ENCODE measurements around the gene KAT2B. TPM values are rescaled to one million over a fixed set of nuclear protein-coding genes. Genes with fewer than 3 reads are reported as not detected.
A peak's percentile ranks its signal among the peaks of the same experiment; 100 is the strongest.

The KAT2B gene
- total RNA-seq, 1 donor from 2014 or later = 3.6 TPM

DNA sequence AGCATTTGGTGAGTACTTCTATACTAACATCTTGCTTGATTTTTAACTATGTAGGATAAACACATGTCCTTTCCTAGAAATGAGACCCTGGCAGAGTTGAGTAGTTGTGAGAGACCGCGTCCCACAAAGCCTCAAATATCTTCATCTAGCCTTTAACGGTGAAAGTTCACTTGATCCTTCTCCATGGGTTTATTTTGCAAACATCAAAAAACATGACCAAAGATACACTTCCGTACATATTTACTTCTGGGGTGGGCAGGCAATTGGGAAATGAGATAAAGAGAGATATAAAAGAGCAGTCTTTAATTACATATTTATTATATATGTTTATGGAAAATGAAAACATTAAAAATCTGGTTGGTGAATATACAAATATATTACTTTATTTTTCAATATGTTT is 5.2 kb upstream of the KAT2B start:
- no peak for DNase-seq (ENCODE audit: low read depth)
- H3K4me3 ChIP-seq (ENCODE audit: low read depth, low read length) = no peak overlapping the region
- TF ChIP-seq, protein P1, sequence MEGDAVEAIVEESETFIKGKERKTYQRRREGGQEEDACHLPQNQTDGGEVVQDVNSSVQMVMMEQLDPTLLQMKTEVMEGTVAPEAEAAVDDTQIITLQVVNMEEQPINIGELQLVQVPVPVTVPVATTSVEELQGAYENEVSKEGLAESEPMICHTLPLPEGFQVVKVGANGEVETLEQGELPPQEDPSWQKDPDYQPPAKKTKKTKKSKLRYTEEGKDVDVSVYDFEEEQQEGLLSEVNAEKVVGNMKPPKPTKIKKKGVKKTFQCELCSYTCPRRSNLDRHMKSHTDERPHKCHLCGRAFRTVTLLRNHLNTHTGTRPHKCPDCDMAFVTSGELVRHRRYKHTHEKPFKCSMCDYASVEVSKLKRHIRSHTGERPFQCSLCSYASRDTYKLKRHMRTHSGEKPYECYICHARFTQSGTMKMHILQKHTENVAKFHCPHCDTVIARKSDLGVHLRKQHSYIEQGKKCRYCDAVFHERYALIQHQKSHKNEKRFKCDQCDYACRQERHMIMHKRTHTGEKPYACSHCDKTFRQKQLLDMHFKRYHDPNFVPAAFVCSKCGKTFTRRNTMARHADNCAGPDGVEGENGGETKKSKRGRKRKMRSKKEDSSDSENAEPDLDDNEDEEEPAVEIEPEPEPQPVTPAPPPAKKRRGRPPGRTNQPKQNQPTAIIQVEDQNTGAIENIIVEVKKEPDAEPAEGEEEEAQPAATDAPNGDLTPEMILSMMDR (conservative IDR thresholded peaks at IDR 0.05; ENCODE audit: low read depth, low read length) = no peak

GRCh38 chr3:20037255-20037996 is 2.8 kb upstream of the KAT2B start:
- TF ChIP-seq, protein P1 (conservative IDR thresholded peaks at IDR 0.05; ENCODE audit: low read depth, low read length) = peak; percentile 38
- no peak for DNase-seq (ENCODE audit: low read depth)
- H3K4me3 ChIP-seq (ENCODE audit: low read depth, low read length) = no peak overlapping the region

DNA sequence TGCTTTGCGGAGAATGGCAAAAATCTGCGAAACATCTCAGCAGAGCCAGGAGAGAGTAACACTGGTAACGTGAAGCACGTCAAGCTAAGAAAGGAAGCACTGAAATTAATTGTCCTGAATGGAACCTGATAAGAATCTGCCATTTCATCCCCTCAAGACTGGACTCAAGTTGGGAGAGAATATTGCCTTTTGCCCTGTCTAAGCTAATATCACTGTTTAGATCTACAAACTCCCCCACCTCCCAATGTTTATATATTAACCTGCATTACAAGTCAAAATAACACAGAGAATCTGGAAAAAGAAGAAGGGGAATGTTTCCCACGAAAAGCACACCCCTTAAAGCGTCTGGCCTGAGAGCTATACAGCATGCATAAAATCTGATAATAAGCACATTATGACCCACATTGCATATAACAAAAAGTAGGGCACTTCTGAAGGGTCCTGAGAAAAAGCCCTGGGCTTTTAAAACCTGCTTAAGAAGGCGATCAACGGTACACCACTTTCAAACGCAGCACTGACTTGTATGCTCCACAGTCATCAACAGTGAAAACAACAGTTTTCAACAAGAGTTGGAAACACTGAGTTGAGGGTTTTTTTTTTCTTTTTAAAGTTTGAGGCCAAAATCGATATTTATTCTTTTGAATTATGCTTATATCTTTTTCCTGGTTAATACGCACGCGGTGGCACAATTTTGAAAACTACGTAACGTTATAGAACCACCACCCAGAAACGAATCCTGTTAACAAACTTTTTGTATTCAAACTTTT is 1.4 kb upstream of the KAT2B start:
- TF ChIP-seq, protein P1 (conservative IDR thresholded peaks at IDR 0.05; ENCODE audit: low read depth, low read length) = no peak
- DNase-seq (ENCODE audit: low read depth) = no peak
- peak overlapping the region; percentile 86 for H3K4me3 ChIP-seq (ENCODE audit: low read depth, low read length)

GRCh38 chr3:20039466-20039764 is 831 bp upstream of the KAT2B start:
- TF ChIP-seq, protein P1 (conservative IDR thresholded peaks at IDR 0.05; ENCODE audit: low read depth, low read length) = no peak

DNA sequence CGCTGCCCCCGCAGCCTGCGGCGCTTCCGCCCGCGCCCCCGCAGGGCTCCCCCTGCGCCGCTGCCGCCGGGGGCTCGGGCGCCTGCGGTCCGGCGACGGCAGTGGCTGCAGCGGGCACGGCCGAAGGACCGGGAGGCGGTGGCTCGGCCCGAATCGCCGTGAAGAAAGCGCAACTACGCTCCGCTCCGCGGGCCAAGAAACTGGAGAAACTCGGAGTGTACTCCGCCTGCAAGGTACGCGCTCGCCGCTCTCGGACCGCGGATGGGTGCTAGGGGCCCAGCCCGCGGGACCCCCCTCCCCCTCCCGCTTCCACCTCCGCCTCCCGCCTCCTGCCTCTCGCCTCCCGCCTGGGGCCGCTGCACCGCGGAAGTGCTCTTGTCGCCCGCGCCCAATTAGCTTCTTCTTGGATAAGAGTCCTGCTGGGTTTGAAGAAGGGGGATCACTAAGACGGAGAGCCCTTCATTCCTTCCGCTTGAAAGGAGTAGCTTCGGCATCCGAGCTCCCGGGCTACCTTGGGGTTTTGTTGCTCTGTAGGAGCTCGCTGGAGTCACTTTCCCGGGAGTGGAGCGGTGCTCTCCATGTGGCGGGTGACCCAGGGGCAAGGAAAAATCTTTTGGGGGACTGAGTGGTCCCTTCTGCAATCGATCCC is 426 bp downstream of the KAT2B start:
- TF ChIP-seq, protein P1 (conservative IDR thresholded peaks at IDR 0.05; ENCODE audit: low read depth, low read length) = peak; percentile 23
- H3K4me3 ChIP-seq (ENCODE audit: low read depth, low read length) = peak overlapping the region; percentile 86
- no peak for DNase-seq (ENCODE audit: low read depth)

More at GRCh38 chr3:20039466-20039764, 831 bp upstream of the KAT2B start:
- no peak for DNase-seq (ENCODE audit: low read depth)
- peak overlapping the region; percentile 86 for H3K4me3 ChIP-seq (ENCODE audit: low read depth, low read length)

- DNase-seq (ENCODE audit: low read depth) = no peak
- TF ChIP-seq, protein P1 (conservative IDR thresholded peaks at IDR 0.05; ENCODE audit: low read depth, low read length) = no peak
- peak overlapping the region; percentile 86 for H3K4me3 ChIP-seq (ENCODE audit: low read depth, low read length)
Measured at GRCh38 chr3:20041197-20041780, 1.0 kb downstream of the KAT2B start.
